ENCODE data around the gene CEP128. TPM values are rescaled to one million over a fixed set of nuclear protein-coding genes. Genes with fewer than 3 reads are reported as not detected.

The CEP128 gene
- total RNA-seq, 4 donors from 2014 or later = 3.5 to 12.9 (median 9.7) TPM

GRCh38 chr14:80536456-80536855, 405.1 kb downstream of the CEP128 start:
- TF ChIP-seq POLR2AphosphoS5 (IDR thresholded peaks at IDR 0.05) (no peak), POLR2A (IDR thresholded peaks at IDR 0.05; ENCODE audit: low read depth) (no peak), CTCF (IDR thresholded peaks at IDR 0.05) (no peak), EP300 (IDR thresholded peaks at IDR 0.05) (no peak)
- peaks cover 0 to 12% (median 2%) of the 10 kb centered on the region in 4 donors for H3K9me3 ChIP-seq
- no peak overlapping the region for H3K4me3 ChIP-seq
- WGBS = 82% methylated on average over 4 of the region's 4 CpGs
- H3K36me3 ChIP-seq = no peaks in the 10 kb centered on the region
- DNase-seq (ENCODE audit: extremely low spot score) = no peak
- no peak overlapping the region for H3K27ac ChIP-seq (replicated peaks in 1 of 4)
- intact Hi-C loops (cut with DNase I) = no loop called here
- H3K4me1 ChIP-seq = peaks cover 0 to 6% (median 2%) of the 10 kb centered on the region in 4 donors
- H3K27me3 ChIP-seq = no peaks in the 10 kb centered on the region

GRCh38 chr14:80535171-80535570, 406.4 kb downstream of the CEP128 start:
- WGBS = 67% methylated on average over 4 of the region's 4 CpGs

GRCh38 chr14:80523518-80524117, 417.9 kb downstream of the CEP128 start:
- TF ChIP-seq CTCF (IDR thresholded peaks at IDR 0.05) (no peak), POLR2AphosphoS5 (IDR thresholded peaks at IDR 0.05) (no peak), EP300 (IDR thresholded peaks at IDR 0.05) (no peak), POLR2A (IDR thresholded peaks at IDR 0.05; ENCODE audit: low read depth) (no peak)
- Histone ChIP-seq H3K4me3 (no peak overlapping the region), H3K27me3 (no peaks in the 10 kb centered on the region), H3K36me3 (peaks cover 0 to 5% (median 0%) of the 10 kb centered on the region in 4 donors), H3K4me1 (peaks cover 0 to 8% (median 0%) of the 10 kb centered on the region in 4 donors), H3K27ac (replicated peaks in 1 of 4) (no peak overlapping the region), H3K9me3 (no peaks in the 10 kb centered on the region)
- DNase-seq (ENCODE audit: extremely low spot score) = no peak
- intact Hi-C loops (cut with DNase I) = no loop called here

More at GRCh38 chr14:80535171-80535570, 406.4 kb downstream of the CEP128 start:
- H3K27me3 ChIP-seq = no peaks in the 10 kb centered on the region
- DNase-seq (ENCODE audit: extremely low spot score) = no peak
- no peak for TF ChIP-seq POLR2A (IDR thresholded peaks at IDR 0.05; ENCODE audit: low read depth)
- TF ChIP-seq POLR2AphosphoS5 (IDR thresholded peaks at IDR 0.05) = no peak
- no peak for TF ChIP-seq CTCF (IDR thresholded peaks at IDR 0.05)
- no peak for TF ChIP-seq EP300 (IDR thresholded peaks at IDR 0.05)
- no peak overlapping the region for H3K4me3 ChIP-seq
- H3K9me3 ChIP-seq = peaks cover 0 to 12% (median under 1%) of the 10 kb centered on the region in 4 donors
- no peak overlapping the region for H3K27ac ChIP-seq (replicated peaks in 1 of 4)
- peaks cover 0 to 6% (median 2%) of the 10 kb centered on the region in 4 donors for H3K4me1 ChIP-seq
- intact Hi-C loops (cut with DNase I) = no loop called here
- no peaks in the 10 kb centered on the region for H3K36me3 ChIP-seq

DNA sequence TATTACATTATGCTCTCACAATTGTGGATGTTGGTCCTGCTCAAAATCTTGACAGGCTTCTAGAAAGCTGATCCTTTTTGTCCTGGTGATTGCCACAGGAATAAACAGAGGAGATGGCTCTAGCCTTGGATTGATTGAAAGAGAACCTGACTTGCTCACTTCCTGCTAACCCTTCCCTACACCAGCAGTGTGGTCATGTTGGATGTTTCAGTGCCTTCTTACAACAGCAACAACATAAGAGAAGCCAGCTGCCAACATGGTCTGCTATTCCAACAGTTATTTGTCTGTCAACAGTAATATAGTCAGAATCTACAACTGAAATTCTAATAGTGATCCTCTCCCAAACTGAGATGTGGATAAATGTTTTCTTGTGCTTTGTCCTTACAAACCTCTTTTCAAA, 418.6 kb downstream of the CEP128 start:
- Histone ChIP-seq H3K4me3 (no peak overlapping the region), H3K4me1 (peaks cover 0 to 8% (median 0%) of the 10 kb centered on the region in 4 donors), H3K36me3 (peaks cover 0 to 5% (median 0%) of the 10 kb centered on the region in 4 donors), H3K9me3 (no peaks in the 10 kb centered on the region), H3K27ac (replicated peaks in 1 of 4) (no peak overlapping the region), H3K27me3 (no peaks in the 10 kb centered on the region)
- TF ChIP-seq POLR2A (IDR thresholded peaks at IDR 0.05; ENCODE audit: low read depth) (no peak), POLR2AphosphoS5 (IDR thresholded peaks at IDR 0.05) (no peak), CTCF (IDR thresholded peaks at IDR 0.05) (no peak), EP300 (IDR thresholded peaks at IDR 0.05) (no peak)
- intact Hi-C loops (cut with DNase I) = no loop called here
- no peak for DNase-seq (ENCODE audit: extremely low spot score)

GRCh38 chr14:80522411-80522810, 419.1 kb downstream of the CEP128 start:
- Histone ChIP-seq H3K27ac (replicated peaks in 1 of 4) (no peak overlapping the region), H3K4me1 (peaks cover 0 to 8% (median 0%) of the 10 kb centered on the region in 4 donors), H3K36me3 (peaks cover 0 to 5% (median 0%) of the 10 kb centered on the region in 4 donors), H3K27me3 (no peaks in the 10 kb centered on the region), H3K4me3 (no peak overlapping the region), H3K9me3 (no peaks in the 10 kb centered on the region)
- intact Hi-C loops (cut with DNase I) = no loop called here
- no peak for DNase-seq (ENCODE audit: extremely low spot score)
- TF ChIP-seq POLR2A (IDR thresholded peaks at IDR 0.05; ENCODE audit: low read depth) (no peak), POLR2AphosphoS5 (IDR thresholded peaks at IDR 0.05) (no peak), CTCF (IDR thresholded peaks at IDR 0.05) (no peak), EP300 (IDR thresholded peaks at IDR 0.05) (no peak)
- WGBS = 65% methylated on average over 1 of the region's 1 CpG
